GM18498 (cell line): ENCODE measurements around the gene EPHA1.
A peak's percentile ranks its signal among the peaks of the same experiment; 100 is the strongest.

ENCODE experiments used
- ATAC-seq: cut with Tn5 transposase; IDR thresholded peaks from one replicate; pipeline ENCODE4 v1.9.1; 2021; ENCODE audit warnings: mild to moderate bottlenecking, moderate library complexity; ENCODE audit not compliant: unreplicated experiment

The EPHA1 gene

DNA sequence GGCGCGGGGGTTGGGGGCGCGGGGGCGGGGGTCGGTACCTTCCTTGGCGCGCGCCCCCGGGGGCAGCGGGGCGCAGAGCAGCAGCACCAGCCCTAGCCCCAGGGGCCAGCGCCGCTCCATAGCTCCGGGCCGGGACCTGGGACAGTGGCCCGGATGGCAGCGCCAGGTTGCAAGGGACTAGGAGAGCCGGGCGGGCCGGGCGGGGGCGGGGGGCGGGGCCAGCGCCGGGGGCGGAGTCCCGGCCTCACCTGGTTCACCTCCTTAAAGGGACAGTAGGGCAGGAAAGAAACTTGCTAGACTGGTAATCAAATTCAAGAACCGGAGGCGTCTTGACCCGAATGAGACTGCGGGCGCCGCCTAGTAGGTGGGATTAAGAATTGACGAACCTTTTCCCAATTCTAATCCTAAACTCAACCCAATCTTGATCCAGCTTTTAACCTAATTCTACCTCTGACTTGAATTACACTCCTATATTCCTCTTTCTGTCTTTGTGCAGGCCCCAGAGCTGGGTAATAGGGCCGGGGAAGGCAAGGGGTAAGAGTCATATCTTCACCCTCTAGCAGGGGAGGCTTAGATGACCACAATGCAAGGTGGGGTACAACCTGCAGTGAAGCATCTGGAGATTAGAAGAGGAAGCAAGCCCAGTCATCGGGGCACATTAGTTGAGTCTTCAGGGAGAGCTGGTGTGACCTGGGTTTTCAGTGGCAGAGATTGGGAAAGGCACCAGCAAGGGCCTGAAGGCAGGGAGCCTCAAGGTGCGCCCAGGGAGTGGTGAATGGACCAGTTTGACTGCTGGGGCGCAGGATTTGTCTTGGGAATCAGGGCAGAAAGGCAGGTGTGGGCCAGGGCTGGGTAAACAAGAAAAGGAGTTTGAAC, at the start of gene EPHA1:
Gene EPHA1, minus strand, starts transcription at position 171 of the 876 bp plus-strand sequence. Its CDS starts 51 bp downstream, at position 120.
- ATAC-seq = peak; percentile 46

DNA sequence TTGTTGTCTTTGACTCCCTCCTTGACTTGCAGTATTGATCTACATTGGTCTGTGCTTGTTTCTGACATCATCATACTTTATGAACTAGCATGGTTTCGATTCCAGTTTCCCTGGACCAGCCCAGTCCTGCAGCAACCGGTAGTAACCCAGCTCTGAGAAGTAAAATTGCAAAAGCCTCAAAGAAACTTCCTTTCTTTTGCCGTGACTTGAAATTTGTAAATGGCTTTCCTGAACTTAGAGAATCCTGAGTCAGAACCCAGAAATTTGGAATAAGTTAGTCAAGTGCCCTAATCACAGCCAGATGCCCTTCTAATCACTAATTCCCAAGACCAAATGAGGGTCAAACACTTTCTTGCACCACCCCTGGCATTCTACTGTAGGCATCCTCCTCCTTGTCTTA, 49.6 kb upstream of the EPHA1 start:
- peak; percentile 88 for ATAC-seq

- ATAC-seq = no peak
Measured at GRCh38 chr7:143456992-143457793, 48.5 kb upstream of the EPHA1 start.

- no peak for ATAC-seq
Measured at GRCh38 chr7:143455942-143456341, 47.3 kb upstream of the EPHA1 start.

DNA sequence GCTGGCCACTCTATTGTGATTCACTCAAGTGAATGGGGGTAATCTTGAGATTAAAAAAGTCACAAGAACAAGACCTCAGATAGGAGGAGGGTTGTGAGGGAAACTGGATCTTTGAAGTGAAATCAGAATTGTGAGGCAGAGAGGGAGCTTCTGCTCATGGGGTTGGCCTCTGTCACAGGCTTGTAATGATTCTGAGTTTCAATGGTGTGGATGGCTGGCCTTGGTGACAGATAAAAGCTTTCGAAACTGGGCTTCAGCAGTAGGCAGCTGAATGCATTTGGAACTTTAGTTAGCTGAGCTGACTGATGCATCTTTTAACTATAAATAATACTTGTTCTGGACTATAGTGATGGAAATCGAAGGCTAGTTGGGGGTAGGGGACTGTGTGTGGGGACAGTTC, 46.8 kb upstream of the EPHA1 start:
- no peak for ATAC-seq

DNA sequence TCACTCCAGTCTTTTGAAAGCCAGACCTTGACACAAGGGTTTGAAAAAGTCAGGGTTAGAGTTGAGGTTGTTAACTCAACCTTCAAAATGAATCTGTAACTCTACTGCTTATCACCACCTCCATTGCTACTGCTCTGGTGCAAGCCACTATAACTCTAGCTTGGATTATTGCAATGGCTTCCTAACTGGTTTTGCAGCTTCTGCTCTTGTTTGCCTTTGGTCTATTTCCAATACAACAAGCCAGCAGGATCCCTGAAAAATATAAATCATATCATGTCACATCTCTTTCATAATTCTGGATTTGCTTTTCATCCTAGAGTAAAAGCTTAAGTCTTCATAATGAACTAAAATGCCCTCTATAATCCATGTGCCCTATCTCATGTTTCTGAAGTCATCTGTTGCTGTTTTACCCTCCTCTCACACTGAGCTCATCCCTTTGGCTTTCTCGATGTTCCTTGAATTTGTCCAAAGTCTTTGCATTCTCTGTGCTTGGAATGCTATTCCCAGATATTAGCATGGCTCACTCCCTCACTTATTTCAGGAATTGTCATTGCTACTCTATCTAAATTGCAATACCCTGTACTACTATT, 45.5 kb upstream of the EPHA1 start:
- ATAC-seq = no peak

DNA sequence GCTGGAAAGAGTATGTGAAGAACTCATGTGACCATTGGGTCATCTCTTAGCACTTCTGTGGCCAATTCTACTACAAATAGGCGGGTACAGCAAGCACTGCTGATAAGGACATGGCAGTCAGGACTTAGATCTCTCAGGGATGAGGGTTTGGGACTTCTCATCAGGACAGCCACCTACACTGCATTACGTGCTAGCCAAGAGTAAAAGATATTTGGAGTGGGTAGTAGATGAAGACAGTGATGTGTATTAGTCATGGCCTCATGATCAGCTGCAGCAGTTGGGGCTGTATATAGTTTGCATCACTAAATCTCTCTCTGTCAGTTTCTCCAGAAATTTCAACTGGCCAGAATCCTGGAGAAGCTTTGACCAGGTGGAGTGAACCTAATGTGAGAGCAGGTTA, 43.8 kb upstream of the EPHA1 start:
- ATAC-seq = no peak

DNA sequence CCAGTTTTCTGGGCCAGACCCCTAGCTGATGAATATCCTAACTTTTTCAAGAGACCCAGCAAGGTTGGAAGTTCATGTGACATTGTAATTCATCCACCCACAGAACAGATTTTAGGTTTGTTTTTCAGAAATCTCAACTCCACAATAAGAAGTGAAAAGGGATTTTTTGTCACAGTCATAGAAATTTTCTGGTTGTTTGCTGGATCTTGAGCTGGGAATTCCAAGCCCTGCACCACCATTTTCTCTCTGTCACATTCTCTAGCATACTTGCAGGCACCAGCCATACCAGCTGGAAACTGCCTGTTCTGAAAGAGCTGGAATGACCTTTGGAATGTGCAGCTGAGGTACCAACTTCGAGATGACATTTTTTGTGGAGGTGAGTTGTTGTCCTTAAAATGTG, 43.1 kb upstream of the EPHA1 start:
- ATAC-seq = no peak

GRCh38 chr7:143451122-143451521, 42.5 kb upstream of the EPHA1 start:
- no peak for ATAC-seq

DNA sequence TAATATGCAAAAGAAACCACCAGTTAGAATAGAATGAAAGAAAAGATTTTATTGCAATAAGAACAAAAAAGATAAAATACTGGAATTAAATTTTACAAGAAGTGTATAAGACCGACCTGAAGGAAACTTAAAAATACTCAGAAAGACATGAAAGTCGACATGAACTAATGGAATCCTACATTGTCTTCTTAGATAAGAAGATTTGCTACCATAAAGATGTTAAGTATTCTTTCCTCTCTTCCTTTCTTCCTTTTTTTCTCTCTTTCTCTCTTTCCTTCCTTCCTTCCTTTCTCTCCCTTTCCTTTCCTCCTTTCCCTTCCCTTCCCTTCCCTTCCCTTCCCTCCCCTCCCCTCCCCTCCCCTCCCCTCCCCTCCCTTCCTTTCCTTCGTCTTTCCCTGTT, 41.1 kb upstream of the EPHA1 start:
- ATAC-seq = no peak

- no peak for ATAC-seq
Measured at GRCh38 chr7:143448429-143448828, 39.8 kb upstream of the EPHA1 start.

DNA sequence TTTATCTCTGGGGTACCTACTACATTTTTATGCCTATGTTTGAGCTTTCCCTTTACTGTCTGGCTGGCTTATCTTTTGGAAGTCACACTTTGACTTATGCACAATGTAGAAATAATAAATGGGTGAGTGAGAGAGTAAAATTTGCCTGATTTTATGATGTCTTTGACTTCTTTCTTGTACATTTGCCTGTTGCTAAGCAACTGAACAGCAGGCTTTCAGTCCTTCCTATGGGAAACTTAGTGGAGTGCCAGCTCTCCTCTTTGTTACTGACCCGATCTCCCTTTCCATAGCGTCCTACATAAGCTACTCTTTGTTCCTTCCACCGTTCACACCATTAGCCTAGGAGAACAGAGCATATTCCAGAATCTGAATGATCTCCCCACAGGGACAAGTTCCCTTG, 38.8 kb upstream of the EPHA1 start:
- ATAC-seq = no peak

GRCh38 chr7:143444785-143445184, 36.1 kb upstream of the EPHA1 start:
- no peak for ATAC-seq

DNA sequence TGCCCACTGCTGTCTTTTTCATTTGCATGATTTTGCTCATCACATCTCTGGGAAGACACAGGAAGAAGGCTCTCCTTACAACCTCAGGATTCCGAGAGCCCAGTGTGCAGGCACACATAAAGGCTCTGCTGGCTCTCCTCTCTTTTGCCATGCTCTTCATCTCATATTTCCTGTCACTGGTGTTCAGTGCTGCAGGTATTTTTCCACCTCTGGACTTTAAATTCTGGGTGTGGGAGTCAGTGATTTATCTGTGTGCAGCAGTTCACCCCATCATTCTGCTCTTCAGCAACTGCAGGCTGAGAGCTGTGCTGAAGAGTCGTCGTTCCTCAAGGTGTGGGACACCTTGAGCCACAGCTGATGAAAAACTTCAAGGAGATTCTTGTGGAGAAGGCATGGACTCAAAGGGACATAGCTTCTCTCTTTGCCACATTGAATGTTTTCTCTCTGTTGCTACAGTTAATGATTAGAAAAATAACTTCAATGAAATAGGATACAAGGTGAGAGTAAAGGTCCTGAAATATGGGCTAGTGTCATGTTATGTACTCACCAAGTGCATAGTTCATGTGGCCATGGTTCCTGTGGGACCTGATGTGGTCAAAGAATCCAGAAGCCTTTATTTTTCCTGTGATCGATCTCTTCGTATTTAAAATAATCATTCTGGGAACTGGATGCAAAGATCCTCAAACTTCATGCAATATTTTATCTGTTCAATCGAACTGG, 35.6 kb upstream of the EPHA1 start:
- no peak for ATAC-seq

DNA sequence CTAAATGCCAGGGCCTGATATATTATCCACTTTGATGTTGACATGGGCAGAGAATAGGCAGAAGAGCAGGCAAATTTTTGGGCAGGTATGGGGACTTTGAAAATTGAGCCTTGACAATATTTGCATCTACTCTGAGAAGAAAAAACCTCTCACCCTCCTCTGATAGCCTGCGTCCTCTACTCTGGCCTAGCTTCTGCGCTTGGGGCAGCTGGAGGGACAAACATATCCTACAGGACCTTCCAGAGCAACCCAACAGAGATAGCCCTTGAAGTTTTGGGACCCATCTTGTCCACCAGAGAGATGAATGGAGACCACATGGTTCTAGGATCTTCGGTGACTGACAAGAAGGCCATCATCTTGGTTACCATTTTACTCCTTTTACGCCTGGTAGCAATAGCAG, 34.5 kb upstream of the EPHA1 start, which contains the start of gene TAS2R60:
Gene TAS2R60, plus strand, starts transcription at position 301 of the 400 bp plus-strand sequence. Its CDS starts 0 bp downstream, at position 301.
- no peak for ATAC-seq

- ATAC-seq = no peak
Measured at GRCh38 chr7:143439866-143440265, 31.2 kb upstream of the EPHA1 start.

DNA sequence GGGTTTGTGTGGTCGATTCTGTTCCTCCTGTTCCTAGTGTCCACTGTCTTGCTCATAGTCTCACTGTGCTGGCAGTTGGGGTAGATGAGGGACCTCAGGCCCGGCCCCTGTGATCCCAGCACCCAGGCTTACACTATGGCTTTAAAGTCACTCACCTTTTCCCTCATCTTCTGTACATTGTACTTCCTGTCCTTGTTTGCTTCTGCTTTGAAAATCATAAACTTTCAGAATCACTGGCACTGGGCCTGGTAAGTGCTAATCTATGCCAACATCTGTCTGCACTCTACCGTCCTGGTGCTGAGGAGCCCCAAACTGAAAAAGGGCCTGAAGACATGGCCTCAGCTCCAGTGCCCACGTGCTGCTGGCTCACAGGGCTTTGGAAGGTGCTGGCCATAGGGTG, 28.9 kb upstream of the EPHA1 start:
- peak; percentile 66 for ATAC-seq

DNA sequence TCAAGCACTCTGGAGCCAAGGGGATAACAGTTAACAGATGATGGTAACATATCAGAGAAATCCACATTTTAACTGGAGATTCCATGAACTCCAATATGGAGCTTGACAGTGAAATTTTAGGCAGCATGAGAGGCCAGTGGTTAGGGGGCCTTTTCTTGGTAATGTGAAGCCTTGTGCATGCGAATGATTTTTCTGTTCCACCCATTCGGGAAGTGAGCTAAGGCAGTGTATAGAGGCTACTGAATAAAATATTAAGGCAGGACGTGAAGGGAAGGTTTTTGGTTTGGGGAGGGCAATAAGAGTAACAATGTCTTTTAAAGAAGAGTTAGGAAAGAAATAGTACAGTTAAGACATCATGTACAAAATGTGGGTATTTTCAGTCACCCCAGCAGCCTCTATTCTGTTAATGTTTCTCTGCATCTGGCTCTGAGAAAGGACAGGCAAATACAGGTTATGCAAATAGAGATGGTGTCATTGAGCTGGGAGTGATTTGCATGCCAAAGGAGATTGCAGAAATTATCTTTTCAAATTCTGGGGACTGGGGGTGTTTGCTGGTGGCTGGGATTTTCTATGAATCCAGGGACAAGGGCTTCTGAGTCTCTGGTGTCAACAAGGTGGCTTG, 27.8 kb upstream of the EPHA1 start:
- peak; percentile 87 for ATAC-seq

GRCh38 chr7:143435266-143435665, 26.6 kb upstream of the EPHA1 start:
- ATAC-seq = no peak

- no peak for ATAC-seq
Measured at GRCh38 chr7:143434660-143435059, 26.0 kb upstream of the EPHA1 start.
